Transverse colon (tissue), 3 donors: ENCODE measurements around the gene ENTPD3.

Experiments used
- CTCF ChIP-seq, 5 experiments: fragments of 200-600 bp in 3 of 5; fragments of 450-650 bp in 2 of 5; sonication (generic) in 3 of 5; IDR thresholded peaks; 1 replicate in 2 of 5; 2 replicates in 3 of 5; pipeline ENCODE4 v1.5.1; 2016 to 2017; ENCODE audit warnings: antibody characterized with exemption in 5 of 5, inconsistent platforms in 3 of 5, mild to moderate bottlenecking in 2 of 5, moderate library complexity in 1 of 5
- EP300 ChIP-seq: sonication (generic); formaldehyde crosslinking; IDR thresholded peaks from one replicate; pipeline ENCODE4 v1.6.1; 2017; ENCODE audit warnings: antibody characterized with exemption, low read depth
- POLR2A ChIP-seq: fragments of 450-650 bp; IDR thresholded peaks from one replicate; pipeline ENCODE4 v1.6.1; 2016; ENCODE audit warnings: antibody characterized with exemption, mild to moderate bottlenecking, moderate library complexity

GRCh38 chr3:40427045-40427669, 40.2 kb downstream of the ENTPD3 start:
- TF ChIP-seq CTCF (IDR thresholded peaks at IDR 0.05), result no peak
- no peak for TF ChIP-seq EP300
- no peak for TF ChIP-seq POLR2A
